Liver (tissue), 9 donors: ENCODE measurements around the gene RNF217. TPM values are rescaled to one million over a fixed set of nuclear protein-coding genes. Genes with fewer than 3 reads are reported as not detected.

Experiments
- DNase-seq: peaks from one replicate; pipeline ENCODE4 v3.0.0-alpha.2; 2017; ENCODE audit warnings: low spot score
- H3K27ac ChIP-seq, 2 donors: one replicate each; pipeline ENCODE4 v1.7.0; 2013; ENCODE audit warnings: inconsistent platforms in 2 of 2, low read length in 2 of 2, control low read depth in 1 of 2, low read depth in 1 of 2, mild to moderate bottlenecking in 1 of 2
- H3K27me3 ChIP-seq, 4 donors: one replicate each; pipeline versions ENCODE4 v1.6.1 to v1.7.0; 2013; ENCODE audit warnings: low read length in 3 of 4, inconsistent platforms in 1 of 4, mild to moderate bottlenecking in 1 of 4, moderate library complexity in 1 of 4; ENCODE audit not compliant: control insufficient read depth in 4 of 4, insufficient read depth in 4 of 4
- H3K36me3 ChIP-seq, 4 donors: one replicate each; pipeline versions ENCODE4 v1.6.1 to v1.7.0; 2013; ENCODE audit warnings: low read length in 3 of 4, mild to moderate bottlenecking in 3 of 4, low read depth in 1 of 4, moderate library complexity in 1 of 4; ENCODE audit not compliant: control insufficient read depth in 4 of 4, insufficient read depth in 3 of 4
- H3K4me1 ChIP-seq, 4 donors: one replicate each; pipeline versions ENCODE4 v1.6.1 to v1.7.0; 2013; ENCODE audit warnings: low read length in 3 of 4, mild to moderate bottlenecking in 3 of 4, moderate library complexity in 1 of 4; ENCODE audit not compliant: control insufficient read depth in 4 of 4, insufficient read depth in 4 of 4
- H3K4me3 ChIP-seq, 3 donors: one replicate each; pipeline versions ENCODE4 v1.6.1 to v1.7.0; 2013; ENCODE audit warnings: low read length in 3 of 3, control low read depth in 1 of 3, low read depth in 1 of 3, mild to moderate bottlenecking in 1 of 3
- H3K9ac ChIP-seq, 2 donors: one replicate each; pipeline ENCODE4 v1.7.0; 2013; ENCODE audit warnings: low read length in 2 of 2, mild to moderate bottlenecking in 2 of 2, moderate library complexity in 2 of 2, control low read depth in 1 of 2, low read depth in 1 of 2
- H3K9me3 ChIP-seq, 4 donors: one replicate each; pipeline versions ENCODE4 v1.6.1 to v1.7.0; 2013; ENCODE audit warnings: low read length in 3 of 4; ENCODE audit not compliant: control insufficient read depth in 4 of 4
- CTCF ChIP-seq: fragments of 150-350 bp; IDR thresholded peaks from 2 replicates; pipeline ENCODE4 v1.5.1; 2017; ENCODE audit warnings: improper control_type of control experiment, low read depth, low read length; ENCODE audit not compliant: missing input control
- EGR1 ChIP-seq, 2 donors: IDR thresholded peaks; 2 replicates each; pipeline ENCODE4 v1.6.1; 2016 to 2018; ENCODE audit warnings: antibody characterized with exemption in 2 of 2, low read depth in 2 of 2
- FOXA1 ChIP-seq: IDR thresholded peaks from 2 replicates; pipeline ENCODE4 v1.6.1; 2016; ENCODE audit warnings: antibody characterized with exemption
- FOXA2 ChIP-seq: IDR thresholded peaks from 2 replicates; pipeline ENCODE4 v1.6.1; 2016; ENCODE audit warnings: antibody characterized with exemption
- HNF4A ChIP-seq, 2 donors: conservative IDR thresholded peaks; 2 replicates each; pipeline ENCODE4 v1.6.1; 2016; ENCODE audit warnings: antibody characterized with exemption in 2 of 2, mild to moderate bottlenecking in 2 of 2
- HNF4G ChIP-seq: IDR thresholded peaks from 2 replicates; pipeline ENCODE4 v1.6.1; 2016; ENCODE audit warnings: antibody characterized with exemption
- JUND ChIP-seq, 2 donors: IDR thresholded peaks; 2 replicates each; pipeline ENCODE4 v1.6.1; 2016; ENCODE audit warnings: antibody characterized with exemption in 2 of 2
- MAX ChIP-seq: IDR thresholded peaks from 2 replicates; pipeline ENCODE4 v1.6.1; 2016; ENCODE audit warnings: antibody characterized with exemption
- NR2F2 ChIP-seq: IDR thresholded peaks from 2 replicates; pipeline ENCODE4 v1.6.1; 2016; ENCODE audit warnings: antibody characterized with exemption
- REST ChIP-seq: IDR thresholded peaks from 2 replicates; pipeline ENCODE4 v1.6.1; 2016; ENCODE audit warnings: antibody characterized with exemption, mild to moderate bottlenecking
- RXRA ChIP-seq, 2 donors: IDR thresholded peaks; 2 replicates each; pipeline ENCODE4 v1.6.1; 2017 to 2018; ENCODE audit warnings: antibody characterized with exemption in 2 of 2, mild to moderate bottlenecking in 1 of 2
- SP1 ChIP-seq: IDR thresholded peaks from 2 replicates; pipeline ENCODE4 v1.6.1; 2018; ENCODE audit warnings: antibody characterized with exemption, mild to moderate bottlenecking
- YY1 ChIP-seq: IDR thresholded peaks from 2 replicates; pipeline ENCODE4 v1.6.1; 2016; ENCODE audit warnings: antibody characterized with exemption, mild to moderate bottlenecking
- ZBTB33 ChIP-seq: IDR thresholded peaks from 2 replicates; pipeline ENCODE4 v1.6.1; 2016; ENCODE audit warnings: antibody characterized with exemption
- WGBS: extraction: QIAGEN DNeasy Blood & Tissue Kit; methylation state at CpG from one replicate; pipeline ENCODE4 v1.1.7; 2013; 5-methylcytosine and 5-hydroxymethylcytosine counted together
- polyA plus RNA-seq, 2 donors: library from polyadenylated mRNA; stranded (reverse) in 1 of 2; unstranded in 1 of 2; fragments of 200-250 nt in 1 of 2; fragments of >200 nt in 1 of 2; fragmentation: Nextera tagmentation in 1 of 2; extraction: Ambion mirVana in 1 of 2; gene quantifications; one replicate each; pipeline versions ENCODE4 v1.2.1 to v1.2.3, GENCODE V29; 2013 to 2015
- total RNA-seq, 2 donors: library from RNA; depleted of rRNA; stranded (reverse); fragments of >200 nt; gene quantifications; one replicate each; pipeline ENCODE4 v1.2.3, GENCODE V29; 2014
- donor health status: healthy.
- donor health status: healthy.
- donor health status: healthy.
- donor health status: healthy.
- donor health status: healthy.

The RNF217 gene
- total and polyA plus RNA-seq, 4 donors, result 2.3 to 18.3 (median 4.1) TPM

- H3K27me3 ChIP-seq, result no peaks in the 10 kb centered on the region
- H3K36me3 ChIP-seq, result no peaks in the 10 kb centered on the region
- no peak overlapping the region for H3K27ac ChIP-seq
- TF ChIP-seq FOXA2 (no peak), CTCF (no peak), RXRA (IDR thresholded peaks at IDR 0.05) (no peak), EGR1 (IDR thresholded peaks at IDR 0.05; ENCODE audit: low read depth in 2 of 2) (no peak), SP1 (no peak), HNF4G (no peak), HNF4A (conservative IDR thresholded peaks at IDR 0.05) (no peak), ZBTB33 (no peak), JUND (IDR thresholded peaks at IDR 0.05) (no peak), YY1 (no peak), MAX (no peak), FOXA1 (no peak), REST (no peak)
- no peak overlapping the region for H3K4me3 ChIP-seq
- H3K4me1 ChIP-seq, result peaks cover 0 to 3% (median 0%) of the 10 kb centered on the region in 4 donors
- 77% methylated on average over 1 of the region's 1 CpG for WGBS
- no peaks in the 10 kb centered on the region for H3K9me3 ChIP-seq
- H3K9ac ChIP-seq, result no peak overlapping the region
- no peak for DNase-seq
Observed at GRCh38 chr6:125008957-125009356, 46.7 kb downstream of the RNF217 start.

- TF ChIP-seq RXRA (IDR thresholded peaks at IDR 0.05) (no peak), CTCF (no peak), JUND (IDR thresholded peaks at IDR 0.05) (no peak), HNF4A (conservative IDR thresholded peaks at IDR 0.05) (no peak), NR2F2 (peak; percentile 38), EGR1 (IDR thresholded peaks at IDR 0.05; ENCODE audit: low read depth in 2 of 2) (no peak), ZBTB33 (no peak)
- DNase-seq, result no peak
- H3K27me3 ChIP-seq, result no peaks in the 10 kb centered on the region
- H3K4me3 ChIP-seq, result no peak overlapping the region
- H3K27ac ChIP-seq, result no peak overlapping the region
- H3K4me1 ChIP-seq, result peaks cover 0 to 3% (median 0%) of the 10 kb centered on the region in 4 donors
- no peaks in the 10 kb centered on the region for H3K36me3 ChIP-seq
- no peak overlapping the region for H3K9ac ChIP-seq
- WGBS, result 43% methylated on average over 4 of the region's 4 CpGs
- H3K9me3 ChIP-seq, result no peaks in the 10 kb centered on the region
Observed at GRCh38 chr6:125009578-125009977, 47.3 kb downstream of the RNF217 start.
